ENCODE results near the gene ZMYM3.

DNA sequence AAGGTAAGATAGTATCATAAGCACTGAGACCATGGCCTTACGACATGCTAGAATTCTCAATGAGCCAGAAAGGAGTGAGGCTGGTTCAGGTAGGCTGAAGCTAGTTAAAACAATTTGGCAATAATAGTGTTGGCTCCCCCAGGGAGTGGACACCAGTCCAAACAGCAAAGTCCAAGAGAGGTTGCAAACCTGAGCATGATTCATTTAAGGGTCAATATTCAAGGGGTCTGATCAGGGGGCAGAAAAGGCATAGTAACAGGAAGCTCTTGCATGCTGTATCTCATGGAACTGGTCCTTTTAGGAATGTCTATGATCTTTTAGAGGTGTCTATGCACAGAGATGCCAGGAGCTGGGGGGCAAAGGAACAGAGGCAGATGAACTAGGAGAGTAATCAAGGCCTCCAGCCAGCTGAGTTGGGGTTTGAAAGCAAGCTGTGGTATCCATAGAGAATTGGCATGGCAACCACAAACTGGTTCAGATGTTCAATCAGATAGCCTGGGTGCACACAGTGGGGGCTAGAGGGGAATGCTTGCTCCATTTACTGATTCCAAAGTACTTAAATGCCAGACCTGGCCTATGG, 25.8 kb downstream of the ZMYM3 start:
- TF ChIP-seq POLR2A (IDR thresholded peaks at IDR 0.05) (no peak), CTCF (IDR thresholded peaks at IDR 0.05) (no peak)

All from ovary (tissue), 3 donors.